ENCODE results near the gene ANKRD18A. TPM values are rescaled to one million over a fixed set of nuclear protein-coding genes. Genes with fewer than 3 reads are reported as not detected.
"Not testable (repeated sequence)": the region's sequence is repeated elsewhere in the genome, so short reads cannot be mapped to it uniquely, and the experiment has no call there.

ANKRD18A gene
- total RNA-seq, 2 donors from 2014 or later = 5.3 to 8.0 TPM

DNA sequence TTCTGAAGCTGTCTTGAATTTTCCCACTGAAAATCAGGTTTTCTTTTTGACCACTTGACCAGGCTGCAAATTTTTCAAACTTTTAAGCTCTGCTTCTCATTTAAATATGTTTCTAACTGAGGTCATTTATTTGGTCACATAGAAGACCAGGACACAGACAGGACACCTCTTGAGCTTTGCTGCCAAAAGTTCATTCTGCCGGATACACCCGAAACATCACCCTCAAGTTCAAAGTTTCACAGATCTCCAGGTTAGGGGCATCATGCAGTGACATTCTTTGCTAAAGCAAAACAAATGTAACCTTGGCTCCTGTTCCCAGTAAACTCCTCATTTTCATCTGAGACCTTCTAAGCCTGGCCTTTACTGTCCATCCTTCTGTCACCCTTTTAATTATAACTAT lies 65.4 kb downstream of the ANKRD18A start:
- not testable (repeated sequence) for H3K9me3 ChIP-seq (ENCODE audit: control insufficient read depth, low read length); H3K27me3 Mint-ChIP-seq (ENCODE audit: insufficient read depth); H3K27ac Mint-ChIP-seq; H3K4me3 Mint-ChIP-seq; H3K27me3 ChIP-seq (ENCODE audit: control insufficient read depth, insufficient read depth, low read length, poor library complexity, severe bottlenecking); H3K4me3 ChIP-seq (ENCODE audit: low read length); H3K4me1 Mint-ChIP-seq; H3K27ac ChIP-seq (ENCODE audit: low read depth, low read length); H3K9me3 Mint-ChIP-seq; H3K4me1 ChIP-seq (ENCODE audit: control insufficient read depth, insufficient read depth, low read length); H3K36me3 Mint-ChIP-seq (ENCODE audit: low read depth); DNase-seq; H3K36me3 ChIP-seq (ENCODE audit: control insufficient read depth, insufficient read depth, low read length); H3K9ac ChIP-seq (ENCODE audit: extremely low read depth, low read length, poor library complexity, severe bottlenecking)
- WGBS, 2 experiments (ENCODE audit: insufficient coverage in 1 of 2, insufficient read length in 1 of 2) = 94 to 100% methylated on average over 2 of the region's 2 CpGs

DNA sequence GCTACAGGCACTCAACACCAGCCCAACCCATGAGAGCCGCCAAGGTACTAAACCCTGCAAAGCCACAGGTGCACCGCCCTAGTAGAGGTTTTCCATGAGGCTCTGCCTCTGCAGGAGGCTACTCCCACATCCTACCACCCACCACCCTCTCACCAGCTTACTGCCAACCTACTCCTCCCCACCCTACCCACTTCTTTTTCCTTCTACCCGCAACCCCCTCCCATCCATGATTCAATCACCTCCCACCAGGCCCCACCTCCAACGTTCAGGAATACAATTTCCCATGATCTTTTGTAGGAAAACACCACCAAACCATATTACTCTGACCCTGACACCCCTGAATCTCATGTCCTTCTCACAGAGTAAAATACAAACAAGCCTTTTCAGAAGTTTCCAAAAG lies 67.4 kb downstream of the ANKRD18A start:
- not testable (repeated sequence) for H3K27me3 Mint-ChIP-seq (ENCODE audit: insufficient read depth); H3K9ac ChIP-seq (ENCODE audit: extremely low read depth, low read length, poor library complexity, severe bottlenecking); H3K4me1 Mint-ChIP-seq; H3K4me1 ChIP-seq (ENCODE audit: control insufficient read depth, insufficient read depth, low read length); H3K9me3 ChIP-seq (ENCODE audit: control insufficient read depth, low read length); H3K27ac Mint-ChIP-seq; H3K27ac ChIP-seq (ENCODE audit: low read depth, low read length); H3K36me3 ChIP-seq (ENCODE audit: control insufficient read depth, insufficient read depth, low read length); H3K4me3 Mint-ChIP-seq; H3K9me3 Mint-ChIP-seq; H3K4me3 ChIP-seq (ENCODE audit: low read length); H3K27me3 ChIP-seq (ENCODE audit: control insufficient read depth, insufficient read depth, low read length, poor library complexity, severe bottlenecking); DNase-seq; H3K36me3 Mint-ChIP-seq (ENCODE audit: low read depth)
- 90% methylated on average over 4 of the region's 4 CpGs; no CpG with 5 or more reads in 1 of the 2 experiments for WGBS, 2 experiments (ENCODE audit: insufficient coverage in 1 of 2, insufficient read length in 1 of 2)

DNA sequence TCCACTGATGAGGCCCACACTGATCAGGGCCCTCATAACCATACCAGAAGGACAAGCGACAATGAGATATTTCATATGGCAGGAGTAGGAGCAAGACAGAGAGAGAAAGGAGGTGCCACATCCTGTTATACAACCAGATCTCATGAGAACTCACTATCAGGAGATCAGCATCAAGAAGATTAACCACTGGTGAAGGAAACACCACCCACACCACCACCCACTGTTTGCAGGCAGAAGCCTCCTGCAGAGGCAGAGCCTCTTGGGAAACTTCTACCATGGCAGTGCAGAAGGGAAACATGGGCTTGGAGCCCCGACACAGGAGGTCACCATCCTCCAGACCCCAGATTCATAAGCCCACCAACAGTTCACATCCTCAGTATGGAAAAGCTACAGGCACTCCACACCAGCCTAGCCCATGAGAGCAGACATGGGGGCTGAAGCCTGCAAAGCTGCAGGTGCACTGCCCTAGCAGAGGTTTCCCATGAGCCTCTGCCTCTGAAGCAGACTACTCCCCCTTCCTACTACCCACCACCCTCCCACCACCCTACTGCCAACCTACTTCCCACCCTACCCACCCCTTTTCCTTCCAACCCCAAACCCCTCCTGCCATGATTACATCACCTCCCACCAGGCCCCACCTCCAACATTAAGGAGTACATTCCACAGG lies 73.8 kb downstream of the ANKRD18A start:
- not testable (repeated sequence) for H3K36me3 ChIP-seq (ENCODE audit: control insufficient read depth, insufficient read depth, low read length); H3K27me3 Mint-ChIP-seq (ENCODE audit: insufficient read depth); H3K4me3 ChIP-seq (ENCODE audit: low read length); H3K9ac ChIP-seq (ENCODE audit: extremely low read depth, low read length, poor library complexity, severe bottlenecking); H3K27ac Mint-ChIP-seq; H3K4me1 ChIP-seq (ENCODE audit: control insufficient read depth, insufficient read depth, low read length); H3K9me3 ChIP-seq (ENCODE audit: control insufficient read depth, low read length); H3K4me1 Mint-ChIP-seq; H3K9me3 Mint-ChIP-seq; DNase-seq; H3K27ac ChIP-seq (ENCODE audit: low read depth, low read length); H3K36me3 Mint-ChIP-seq (ENCODE audit: low read depth); H3K4me3 Mint-ChIP-seq; H3K27me3 ChIP-seq (ENCODE audit: control insufficient read depth, insufficient read depth, low read length, poor library complexity, severe bottlenecking)
- WGBS, 2 experiments (ENCODE audit: insufficient coverage in 1 of 2, insufficient read length in 1 of 2) = 86% methylated on average over 1 of the region's 2 CpGs; no CpG with 5 or more reads in 1 of the 2 experiments

DNA sequence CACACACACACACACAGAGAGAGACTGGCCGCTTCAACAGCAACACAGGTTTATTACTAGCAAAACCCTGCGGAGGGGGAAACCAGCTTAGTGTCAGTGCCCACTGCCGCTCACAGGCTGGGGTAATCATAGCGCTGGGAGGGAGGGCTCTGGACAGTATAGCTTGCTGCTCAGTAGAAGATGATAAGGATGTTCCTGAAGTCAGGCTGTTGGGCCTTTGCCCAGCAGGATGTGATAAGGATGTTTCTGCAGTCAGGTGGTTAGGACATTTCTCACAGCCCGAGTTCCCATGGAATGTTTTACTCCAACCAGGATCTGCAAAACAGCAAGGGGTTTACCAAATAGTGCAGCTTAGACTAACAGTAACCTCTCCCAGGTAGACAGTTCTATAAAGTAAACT lies 79.9 kb downstream of the ANKRD18A start:
- not testable (repeated sequence) for H3K27ac Mint-ChIP-seq
- 94 to 100% methylated on average over 1 to 5 of the region's 5 CpGs for WGBS, 2 experiments (ENCODE audit: insufficient coverage in 1 of 2, insufficient read length in 1 of 2)

DNA sequence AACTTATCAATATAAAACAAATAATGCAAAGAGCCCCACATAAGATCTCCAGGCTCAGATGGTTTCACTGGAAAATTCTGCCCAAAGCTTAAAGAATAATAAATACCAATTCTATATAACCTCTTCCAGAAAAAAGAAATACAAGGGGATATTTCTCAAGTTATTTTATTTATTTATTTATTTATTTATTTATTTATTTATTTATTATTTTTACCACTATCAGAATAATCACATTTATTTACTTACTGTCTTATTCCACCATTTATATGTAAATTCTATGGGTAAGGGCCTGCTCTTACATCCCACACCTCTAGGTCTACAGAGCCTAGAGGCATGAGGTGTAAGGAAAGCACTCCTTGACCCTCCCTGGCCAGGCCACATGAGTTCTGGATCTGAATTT lies 91.1 kb downstream of the ANKRD18A start:
- no peak overlapping the region for H3K4me3 Mint-ChIP-seq
- no peaks in the 10 kb centered on the region for H3K27me3 Mint-ChIP-seq (ENCODE audit: insufficient read depth)
- no peak overlapping the region for H3K9ac ChIP-seq (ENCODE audit: extremely low read depth, low read length, poor library complexity, severe bottlenecking)

More for the DNA sequence above, 79.9 kb downstream of the ANKRD18A start:
- H3K4me1 Mint-ChIP-seq; H3K4me1 ChIP-seq (ENCODE audit: control insufficient read depth, insufficient read depth, low read length); H3K36me3 ChIP-seq (ENCODE audit: control insufficient read depth, insufficient read depth, low read length); H3K27me3 ChIP-seq (ENCODE audit: control insufficient read depth, insufficient read depth, low read length, poor library complexity, severe bottlenecking); H3K4me3 ChIP-seq (ENCODE audit: low read length); H3K4me3 Mint-ChIP-seq; DNase-seq; H3K27ac ChIP-seq (ENCODE audit: low read depth, low read length); H3K36me3 Mint-ChIP-seq (ENCODE audit: low read depth); H3K27me3 Mint-ChIP-seq (ENCODE audit: insufficient read depth); H3K9me3 ChIP-seq (ENCODE audit: control insufficient read depth, low read length); H3K9me3 Mint-ChIP-seq; H3K9ac ChIP-seq (ENCODE audit: extremely low read depth, low read length, poor library complexity, severe bottlenecking): not testable (repeated sequence)

More for the DNA sequence above, 91.1 kb downstream of the ANKRD18A start:
- H3K9me3 ChIP-seq (ENCODE audit: control insufficient read depth, low read length) = no peaks in the 10 kb centered on the region
- H3K27ac ChIP-seq (ENCODE audit: low read depth, low read length) = no peak overlapping the region
- Mint-ChIP-seq H3K36me3 (ENCODE audit: low read depth) (no peaks in the 10 kb centered on the region), H3K9me3 (peaks cover 8% of the 10 kb centered on the region), H3K4me1 (no peaks in the 10 kb centered on the region), H3K27ac (no peak overlapping the region)
- H3K4me3 ChIP-seq (ENCODE audit: low read length) = no peak overlapping the region
- no peaks in the 10 kb centered on the region for H3K36me3 ChIP-seq (ENCODE audit: control insufficient read depth, insufficient read depth, low read length)
- TF ChIP-seq, protein P1, sequence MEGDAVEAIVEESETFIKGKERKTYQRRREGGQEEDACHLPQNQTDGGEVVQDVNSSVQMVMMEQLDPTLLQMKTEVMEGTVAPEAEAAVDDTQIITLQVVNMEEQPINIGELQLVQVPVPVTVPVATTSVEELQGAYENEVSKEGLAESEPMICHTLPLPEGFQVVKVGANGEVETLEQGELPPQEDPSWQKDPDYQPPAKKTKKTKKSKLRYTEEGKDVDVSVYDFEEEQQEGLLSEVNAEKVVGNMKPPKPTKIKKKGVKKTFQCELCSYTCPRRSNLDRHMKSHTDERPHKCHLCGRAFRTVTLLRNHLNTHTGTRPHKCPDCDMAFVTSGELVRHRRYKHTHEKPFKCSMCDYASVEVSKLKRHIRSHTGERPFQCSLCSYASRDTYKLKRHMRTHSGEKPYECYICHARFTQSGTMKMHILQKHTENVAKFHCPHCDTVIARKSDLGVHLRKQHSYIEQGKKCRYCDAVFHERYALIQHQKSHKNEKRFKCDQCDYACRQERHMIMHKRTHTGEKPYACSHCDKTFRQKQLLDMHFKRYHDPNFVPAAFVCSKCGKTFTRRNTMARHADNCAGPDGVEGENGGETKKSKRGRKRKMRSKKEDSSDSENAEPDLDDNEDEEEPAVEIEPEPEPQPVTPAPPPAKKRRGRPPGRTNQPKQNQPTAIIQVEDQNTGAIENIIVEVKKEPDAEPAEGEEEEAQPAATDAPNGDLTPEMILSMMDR (conservative IDR thresholded peaks at IDR 0.05) = no peak
- no peaks in the 10 kb centered on the region for H3K27me3 ChIP-seq (ENCODE audit: control insufficient read depth, insufficient read depth, low read length, poor library complexity, severe bottlenecking)
- no peaks in the 10 kb centered on the region for H3K4me1 ChIP-seq (ENCODE audit: control insufficient read depth, insufficient read depth, low read length)
- DNase-seq = no peak
